Upper lobe of right lung (tissue), 1 donor: ENCODE measurements around the gene IRF2BP2. TPM values are rescaled to one million over a fixed set of nuclear protein-coding genes. Genes with fewer than 3 reads are reported as not detected.

Experiments used
- ATAC-seq: fragments of 200-7000 bp; cut with Tn5 transposase; one replicate; pipeline ENCODE4 v1.9.1; 2020; ENCODE audit warnings: mild to moderate bottlenecking, moderate library complexity
- DNase-seq: peaks from one replicate; pipeline ENCODE4 v3.0.0-alpha.2; 2020
- H3K27ac ChIP-seq: fragments of 200-600 bp; one replicate; pipeline ENCODE4 v1.8.0; 2022
- H3K27me3 ChIP-seq: fragments of 200-600 bp; one replicate; pipeline ENCODE4 v1.8.0; 2022; ENCODE audit warnings: mild to moderate bottlenecking
- H3K36me3 ChIP-seq: fragments of 200-600 bp; one replicate; pipeline ENCODE4 v1.8.0; 2022
- H3K4me1 ChIP-seq: fragments of 200-600 bp; one replicate; pipeline ENCODE4 v1.8.0; 2022
- H3K4me3 ChIP-seq: fragments of 200-600 bp; one replicate; pipeline ENCODE4 v1.8.0; 2022; ENCODE audit warnings: mild to moderate bottlenecking
- H3K9me3 ChIP-seq: fragments of 200-600 bp; one replicate; pipeline ENCODE4 v1.8.0; 2022
- intact Hi-C: fragments of 100-400 bp; cut with DNase I; formaldehyde crosslinking; loops from one replicate; pipeline ENCODE4 v1.11.0; 2022
- total RNA-seq: library from RNA; stranded (reverse); fragmentation: NEBNext Ultra II Directional; extraction: Animal tissue kit (Norgen Biotek cat#: 25700); gene quantifications from one replicate; pipeline ENCODE4 v1.2.1, GENCODE V29; 2021
- TF ChIP-seq, protein P1 (sequence below): fragments of 200-600 bp; IDR thresholded peaks from one replicate; pipeline ENCODE4 v1.8.0; 2022; ENCODE audit warnings: antibody characterized with exemption
- donor health status: DM: no; HTN: yes; CAD: no; lungs with severe emphysema.

The IRF2BP2 gene
- total RNA-seq, 1 donor from 2014 or later = 161 TPM

- DNase-seq (no peak), ATAC-seq (no peak)
- intact Hi-C loops = no loop called here
- Histone ChIP-seq H3K27ac (no peak overlapping the region), H3K27me3 (no peaks in the 10 kb centered on the region), H3K36me3 (no peaks in the 10 kb centered on the region), H3K4me1 (peaks cover 6% of the 10 kb centered on the region), H3K4me3 (no peak overlapping the region), H3K9me3 (no peaks in the 10 kb centered on the region)
- TF ChIP-seq, protein P1, sequence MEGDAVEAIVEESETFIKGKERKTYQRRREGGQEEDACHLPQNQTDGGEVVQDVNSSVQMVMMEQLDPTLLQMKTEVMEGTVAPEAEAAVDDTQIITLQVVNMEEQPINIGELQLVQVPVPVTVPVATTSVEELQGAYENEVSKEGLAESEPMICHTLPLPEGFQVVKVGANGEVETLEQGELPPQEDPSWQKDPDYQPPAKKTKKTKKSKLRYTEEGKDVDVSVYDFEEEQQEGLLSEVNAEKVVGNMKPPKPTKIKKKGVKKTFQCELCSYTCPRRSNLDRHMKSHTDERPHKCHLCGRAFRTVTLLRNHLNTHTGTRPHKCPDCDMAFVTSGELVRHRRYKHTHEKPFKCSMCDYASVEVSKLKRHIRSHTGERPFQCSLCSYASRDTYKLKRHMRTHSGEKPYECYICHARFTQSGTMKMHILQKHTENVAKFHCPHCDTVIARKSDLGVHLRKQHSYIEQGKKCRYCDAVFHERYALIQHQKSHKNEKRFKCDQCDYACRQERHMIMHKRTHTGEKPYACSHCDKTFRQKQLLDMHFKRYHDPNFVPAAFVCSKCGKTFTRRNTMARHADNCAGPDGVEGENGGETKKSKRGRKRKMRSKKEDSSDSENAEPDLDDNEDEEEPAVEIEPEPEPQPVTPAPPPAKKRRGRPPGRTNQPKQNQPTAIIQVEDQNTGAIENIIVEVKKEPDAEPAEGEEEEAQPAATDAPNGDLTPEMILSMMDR = no peak
These were observed 22.2 kb upstream of the IRF2BP2 start for GRCh38 chr1:234632225-234632624.

- no peaks in the 10 kb centered on the region for H3K27me3 ChIP-seq
- H3K4me3 ChIP-seq = no peak overlapping the region
- no peaks in the 10 kb centered on the region for H3K36me3 ChIP-seq
- intact Hi-C loops = no loop called here
- H3K4me1 ChIP-seq = peaks cover 6% of the 10 kb centered on the region
- TF ChIP-seq, protein P1 = no peak
- no peak for ATAC-seq
- H3K9me3 ChIP-seq = no peaks in the 10 kb centered on the region
- H3K27ac ChIP-seq = no peak overlapping the region
- no peak for DNase-seq
These were observed 21.7 kb upstream of the IRF2BP2 start for GRCh38 chr1:234631721-234632125.

- no peak overlapping the region for H3K27ac ChIP-seq
- H3K27me3 ChIP-seq = no peaks in the 10 kb centered on the region
- intact Hi-C loops = no loop called here
- no peaks in the 10 kb centered on the region for H3K9me3 ChIP-seq
- ATAC-seq (no peak), DNase-seq (no peak)
- H3K4me3 ChIP-seq = no peak overlapping the region
- H3K4me1 ChIP-seq = peaks cover 16% of the 10 kb centered on the region
- TF ChIP-seq, protein P1 = no peak
- no peaks in the 10 kb centered on the region for H3K36me3 ChIP-seq
These were observed 19.0 kb upstream of the IRF2BP2 start for GRCh38 chr1:234629026-234629425.

DNA sequence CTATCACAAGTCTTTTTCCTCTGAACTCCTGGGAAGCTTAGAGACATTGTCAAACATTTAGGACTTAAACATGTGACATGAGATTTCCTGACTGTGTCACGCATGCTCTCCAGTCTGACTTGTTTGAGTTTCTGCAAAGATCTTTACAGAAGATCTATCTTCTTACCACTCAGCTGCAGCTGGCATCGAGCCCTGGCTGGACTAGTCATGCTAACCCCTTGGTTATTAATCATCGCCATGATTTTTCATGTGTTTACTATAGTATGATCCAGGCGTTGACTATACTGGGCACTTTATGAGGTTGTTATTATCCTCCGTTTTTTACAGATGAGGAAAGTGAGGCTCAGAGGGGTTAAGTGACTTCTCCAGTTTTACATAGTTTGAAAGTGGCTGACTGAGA is 18.1 kb upstream of the IRF2BP2 start:
- Histone ChIP-seq H3K4me1 (peaks cover 16% of the 10 kb centered on the region), H3K36me3 (no peaks in the 10 kb centered on the region), H3K27me3 (no peaks in the 10 kb centered on the region), H3K27ac (no peak overlapping the region), H3K4me3 (no peak overlapping the region), H3K9me3 (no peaks in the 10 kb centered on the region)
- intact Hi-C loops = no loop called here
- no peak for DNase-seq
- ATAC-seq = no peak
- TF ChIP-seq, protein P1 = no peak

- Histone ChIP-seq H3K36me3 (no peaks in the 10 kb centered on the region), H3K27ac (no peak overlapping the region)
- intact Hi-C loops = no loop called here
These were observed 17.3 kb upstream of the IRF2BP2 start for GRCh38 chr1:234627009-234627950.

More at GRCh38 chr1:234627009-234627950, 17.3 kb upstream of the IRF2BP2 start:
- peaks cover 16% of the 10 kb centered on the region for H3K4me1 ChIP-seq
- DNase-seq = no peak
- no peak for ATAC-seq
- no peaks in the 10 kb centered on the region for H3K9me3 ChIP-seq
- no peak overlapping the region for H3K4me3 ChIP-seq
- H3K27me3 ChIP-seq = no peaks in the 10 kb centered on the region
- TF ChIP-seq, protein P1 = no peak
